ENCODE measurements around the gene SLC9A9.
"Not testable (repeated sequence)": the region's sequence is repeated elsewhere in the genome, so short reads cannot be mapped to it uniquely, and the experiment has no call there.

SLC9A9 gene

DNA sequence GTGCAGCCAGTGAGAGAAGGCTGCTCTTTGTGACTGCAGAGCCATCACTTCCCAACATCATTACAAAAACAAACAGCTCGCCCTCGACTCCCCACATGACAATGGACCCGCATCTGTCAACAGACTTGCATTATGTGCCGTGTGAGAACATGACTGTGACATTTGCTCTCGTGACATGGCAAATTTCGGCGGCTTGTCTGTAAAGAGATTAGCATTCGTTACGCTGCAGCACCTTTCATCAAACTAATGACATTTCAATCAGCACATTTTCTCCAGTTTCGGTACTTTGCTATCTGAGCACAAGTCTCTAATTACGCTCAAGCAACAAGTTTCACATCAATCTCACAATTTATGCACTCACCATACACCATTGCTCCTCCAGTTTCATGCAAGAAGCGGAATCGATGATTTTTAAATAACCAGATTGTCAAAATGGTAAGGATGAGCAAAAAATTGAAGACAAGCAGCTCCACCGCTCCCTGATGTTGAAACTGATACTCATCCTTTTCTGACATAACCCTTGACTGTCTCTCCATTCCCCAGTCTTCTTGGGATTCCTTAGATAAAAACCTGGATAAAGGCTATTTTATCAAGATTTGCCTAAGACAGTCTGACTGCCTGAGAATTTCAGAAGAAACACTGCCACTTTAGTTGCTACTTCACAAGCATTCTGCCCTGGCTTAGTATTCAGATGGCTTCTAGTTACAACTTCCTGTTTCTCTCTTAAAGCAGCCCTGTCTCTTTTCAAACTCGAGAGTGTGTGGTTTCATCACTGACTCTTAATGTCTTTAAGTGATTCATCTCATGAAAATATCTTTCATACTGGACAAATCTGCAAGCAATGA is at the start of gene SLC9A9:
Gene SLC9A9, minus strand, starts transcription at position 682 of the 845 bp plus-strand sequence. Its CDS starts 146 bp downstream, at position 536.
- DNase-seq (ENCODE audit: low read depth): no peak

DNA sequence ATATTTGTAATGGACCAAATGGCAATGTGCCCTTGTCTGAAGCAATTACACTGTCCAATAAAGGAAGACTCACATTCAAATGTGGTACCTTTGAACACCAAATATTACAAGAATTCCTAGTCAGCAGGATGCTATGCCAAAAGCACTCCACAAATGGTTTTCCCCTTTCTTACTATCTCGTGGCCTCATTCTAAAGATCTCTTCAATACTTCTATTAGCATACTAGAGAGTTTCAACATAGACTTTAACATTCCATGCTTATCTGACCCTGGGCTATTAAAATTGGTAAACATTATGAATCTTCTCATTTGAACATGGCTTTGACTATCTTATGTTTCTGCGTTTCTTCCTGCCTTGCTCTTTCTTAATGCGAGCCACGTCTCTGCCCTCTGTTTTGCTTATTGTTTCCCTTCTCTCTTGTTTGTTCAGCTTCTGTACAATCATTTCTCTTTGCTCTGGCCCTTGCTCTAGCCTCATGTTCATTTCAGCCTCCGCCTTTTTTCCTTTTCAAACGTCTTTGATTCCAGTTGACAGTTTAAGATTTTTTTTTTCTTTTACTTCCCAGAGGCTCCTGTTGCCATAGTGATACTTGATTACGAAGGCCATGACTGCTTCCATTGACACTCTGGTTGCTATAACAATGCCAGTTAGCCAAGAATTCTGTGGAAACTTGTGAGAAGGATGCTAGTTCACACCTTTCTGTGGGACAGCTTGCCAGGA is 49.5 kb upstream of the SLC9A9 start:
- no peak for DNase-seq (ENCODE audit: low read depth)

DNA sequence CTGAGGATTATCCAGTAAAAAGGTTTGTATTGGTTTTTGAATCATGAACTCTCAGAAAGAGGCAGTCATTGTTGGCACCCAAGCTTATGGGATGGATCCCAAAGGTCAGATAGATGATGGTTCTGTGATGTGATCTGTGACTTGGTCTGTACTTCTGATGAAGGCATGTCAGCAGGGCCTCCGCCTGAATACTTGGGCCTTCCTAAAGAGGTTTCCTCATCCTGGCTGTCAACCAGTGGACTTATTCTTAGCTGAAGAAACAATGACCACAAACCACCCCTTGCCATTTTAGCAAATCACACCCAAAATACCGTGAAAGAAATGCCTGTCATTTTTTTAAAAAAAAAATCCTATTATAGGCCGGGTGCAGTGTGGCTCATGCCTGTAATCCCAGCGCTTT is 48.2 kb upstream of the SLC9A9 start:
- DNase-seq (ENCODE audit: low read depth): no peak

DNA sequence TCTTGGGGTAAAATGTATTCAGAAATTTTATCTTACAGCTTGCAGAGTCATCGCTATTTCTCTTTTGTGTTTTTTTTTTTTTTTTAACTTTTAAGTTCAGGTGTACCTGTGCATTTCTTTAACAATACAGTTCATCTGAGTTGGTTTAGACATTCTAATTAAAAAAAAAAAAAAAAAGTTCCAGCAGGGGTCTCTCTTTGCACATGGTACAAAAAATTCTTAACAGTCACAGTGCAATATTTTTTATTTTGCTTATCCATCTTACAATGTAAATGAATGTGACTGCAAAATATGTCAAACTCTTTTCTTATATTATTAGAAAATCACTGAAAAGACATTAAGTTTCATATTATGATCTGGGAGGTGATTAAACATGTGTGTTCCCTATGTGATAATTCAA is 47.5 kb upstream of the SLC9A9 start:
- DNase-seq (ENCODE audit: low read depth): no peak

DNA sequence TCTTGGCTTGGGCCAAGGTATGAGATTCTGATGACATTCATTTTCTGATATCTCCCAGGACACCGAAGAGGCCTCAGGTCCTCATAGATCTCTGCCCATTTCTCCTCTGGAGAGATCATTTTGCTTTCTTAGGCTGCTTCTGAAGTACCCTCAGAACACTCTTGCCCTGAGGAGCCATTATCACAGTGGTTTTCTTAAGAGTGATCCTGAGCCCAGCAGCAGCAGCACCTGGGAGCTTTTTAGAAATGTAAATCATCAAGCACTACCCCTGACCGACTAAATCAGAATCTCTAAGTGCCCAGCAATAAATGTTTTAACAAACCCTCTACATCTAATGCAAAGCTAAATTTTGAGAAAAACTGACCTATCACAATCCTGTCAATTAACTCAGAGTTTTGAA is 40.6 kb upstream of the SLC9A9 start:
- no peak for DNase-seq (ENCODE audit: low read depth)

DNA sequence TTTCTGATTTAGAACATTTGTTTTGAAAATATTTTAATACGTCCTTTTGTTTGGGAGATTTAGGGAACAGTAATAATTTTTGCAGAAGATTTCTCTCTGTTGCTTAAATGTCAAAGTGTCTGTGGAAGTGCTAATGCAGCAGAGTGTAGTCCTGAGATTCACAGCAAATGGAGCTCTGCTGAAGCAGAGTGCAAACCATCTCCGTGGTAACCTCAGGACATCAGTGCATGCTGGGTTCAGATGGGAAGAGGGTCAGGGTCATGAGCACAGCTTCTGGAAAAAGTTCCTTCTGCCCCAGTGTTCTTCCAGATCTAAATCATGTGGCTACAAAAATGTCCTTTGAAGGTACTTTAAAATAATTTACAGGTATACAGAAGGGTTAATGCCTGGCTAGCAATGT is 39.9 kb upstream of the SLC9A9 start:
- no peak for DNase-seq (ENCODE audit: low read depth)

DNA sequence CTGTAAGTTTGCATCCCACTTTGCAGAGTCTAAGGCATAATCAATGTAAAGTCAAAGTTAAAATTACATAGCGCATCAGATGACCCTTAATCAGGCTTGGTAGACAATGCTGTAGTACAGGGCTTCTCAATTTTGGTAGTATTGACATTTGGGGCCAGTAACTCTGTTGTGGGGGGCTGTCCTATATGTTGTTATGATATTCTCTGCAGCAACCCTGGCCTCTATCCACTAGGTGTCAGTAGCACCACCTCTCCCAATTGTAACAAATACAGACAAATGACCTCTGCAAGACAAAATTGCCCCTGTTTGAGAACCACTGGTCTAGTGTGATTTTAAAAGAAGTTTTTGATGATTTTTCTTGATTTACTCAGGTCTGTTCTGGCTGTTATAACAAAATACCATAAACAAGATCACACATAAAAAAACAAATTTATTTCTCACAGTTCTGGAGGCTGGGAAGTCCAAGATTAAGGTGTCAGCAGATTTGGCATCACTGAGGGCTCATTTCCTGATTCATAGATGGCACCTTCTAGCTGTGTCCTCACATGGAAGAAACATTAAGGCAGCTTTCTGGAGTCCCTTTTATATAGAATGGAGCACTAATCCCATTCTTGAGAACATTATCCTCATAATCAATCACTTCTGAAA is 37.6 kb upstream of the SLC9A9 start:
- no peak for DNase-seq (ENCODE audit: low read depth)

DNA sequence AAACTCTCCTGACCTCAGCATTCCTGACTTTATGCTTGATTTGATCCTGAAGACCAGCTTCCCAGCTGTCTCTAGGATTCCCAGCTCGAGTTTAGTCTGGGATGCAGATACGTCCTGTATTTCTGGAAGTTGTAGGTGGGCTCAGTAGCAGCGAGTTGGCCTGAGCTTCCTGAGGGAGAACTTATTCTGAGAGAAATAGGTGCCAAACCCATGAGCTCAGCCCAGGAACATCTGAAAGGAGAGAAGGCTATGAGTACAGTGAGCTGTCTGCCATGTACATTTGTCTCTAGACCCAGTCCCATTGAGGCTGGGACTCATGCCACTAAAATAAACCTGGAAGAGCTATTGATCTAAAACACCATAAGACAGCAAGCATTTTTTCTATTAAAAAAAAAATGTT is 36.6 kb upstream of the SLC9A9 start:
- no peak for DNase-seq (ENCODE audit: low read depth)

DNA sequence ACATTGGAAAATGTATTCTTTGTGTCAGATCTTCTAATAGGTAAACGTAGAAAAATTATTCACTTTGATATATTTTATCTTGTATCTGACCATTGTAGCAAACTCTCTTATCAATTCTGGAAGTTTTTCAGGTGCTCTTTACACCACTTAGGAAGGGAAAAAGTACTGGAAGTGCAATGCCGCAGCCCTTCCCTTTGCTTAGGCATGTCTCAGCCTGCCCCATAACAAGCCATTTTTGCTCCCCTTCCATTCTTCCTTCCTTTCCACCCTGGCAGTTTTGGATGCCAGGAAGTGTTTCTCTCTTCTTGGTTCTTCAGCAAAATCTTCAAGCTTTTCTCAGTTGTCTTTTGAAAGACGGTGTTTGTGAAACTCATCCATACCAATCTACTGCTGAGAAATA is 34.9 kb upstream of the SLC9A9 start:
- DNase-seq (ENCODE audit: low read depth): no peak

DNA sequence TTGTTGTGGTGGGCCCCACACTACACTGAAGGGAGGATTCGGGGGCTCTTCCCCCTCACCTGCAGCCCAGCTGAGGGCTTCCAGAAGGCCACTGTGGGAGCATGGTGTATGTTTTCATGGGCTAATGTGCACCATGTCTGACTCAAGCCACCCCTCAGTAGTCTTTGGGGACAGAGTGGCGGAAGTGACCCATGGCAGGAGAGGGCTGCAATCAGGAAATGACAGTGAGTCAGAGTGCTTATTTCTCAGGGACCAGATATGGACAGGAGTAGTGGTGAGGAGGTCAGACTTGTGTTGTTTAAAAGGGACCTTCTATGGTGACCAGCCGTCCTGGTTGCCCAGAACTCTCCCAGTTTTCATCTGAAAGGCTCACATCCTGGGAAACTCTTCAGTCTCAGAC is 32.8 kb upstream of the SLC9A9 start:
- no peak for DNase-seq (ENCODE audit: low read depth)

DNA sequence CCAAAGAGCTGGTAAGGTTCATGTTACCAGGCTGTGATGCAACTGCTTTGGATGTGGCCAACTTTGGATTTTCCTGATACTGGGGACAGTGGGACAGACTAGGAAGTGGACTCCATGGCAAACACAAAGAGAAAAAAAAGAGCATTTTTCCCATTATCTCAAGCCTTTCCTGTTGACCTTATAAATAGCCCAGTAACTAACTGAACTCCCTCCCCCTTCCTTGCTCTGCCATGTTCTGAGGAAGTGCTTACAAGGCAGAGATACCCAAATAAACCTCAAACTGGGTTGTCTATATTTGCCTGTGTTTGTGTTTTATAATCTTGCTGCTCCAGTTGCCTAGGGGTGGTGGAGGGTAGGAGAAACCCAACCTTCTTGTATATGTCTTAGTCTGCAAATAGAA is 27.3 kb upstream of the SLC9A9 start:
- DNase-seq (ENCODE audit: low read depth): no peak

DNA sequence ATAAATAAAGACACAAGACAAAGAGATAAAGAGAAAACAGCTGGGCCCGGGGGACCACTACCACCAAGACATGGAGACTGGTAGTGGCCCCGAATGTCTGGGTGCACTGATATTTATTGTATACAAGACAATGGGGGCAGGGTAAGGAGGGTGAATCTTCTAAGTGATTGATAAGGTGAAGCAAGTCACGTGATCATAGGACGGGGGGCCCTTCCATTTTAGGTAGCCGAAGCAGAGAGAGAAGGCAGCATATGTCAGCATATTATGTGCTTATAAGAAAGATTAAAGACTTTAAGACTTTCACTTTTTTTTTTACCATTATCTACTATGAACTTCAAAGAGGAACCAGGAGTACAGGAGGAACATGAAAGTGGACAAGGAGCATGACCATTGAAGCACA is 25.3 kb upstream of the SLC9A9 start:
- not testable (repeated sequence) for DNase-seq (ENCODE audit: low read depth)

DNA sequence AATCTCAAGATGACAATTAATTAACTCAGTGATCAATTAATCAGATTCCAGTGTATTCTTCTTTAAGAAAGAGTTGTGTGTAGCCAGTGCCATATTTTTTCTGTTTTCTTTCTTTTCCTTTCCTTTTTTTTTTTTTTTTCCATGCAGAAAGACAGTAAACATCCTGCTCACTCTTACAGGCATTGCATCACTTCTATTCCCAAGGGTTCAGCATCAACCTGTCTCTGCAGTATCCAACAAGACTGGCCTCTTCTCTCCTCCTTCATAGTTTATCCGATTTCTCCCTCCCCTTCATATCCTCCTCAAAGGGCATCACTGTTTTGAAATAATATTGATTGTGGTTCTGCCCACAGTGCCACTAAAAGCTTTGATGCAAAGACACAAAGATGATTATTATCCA is 17.0 kb upstream of the SLC9A9 start:
- no peak for DNase-seq (ENCODE audit: low read depth)

DNA sequence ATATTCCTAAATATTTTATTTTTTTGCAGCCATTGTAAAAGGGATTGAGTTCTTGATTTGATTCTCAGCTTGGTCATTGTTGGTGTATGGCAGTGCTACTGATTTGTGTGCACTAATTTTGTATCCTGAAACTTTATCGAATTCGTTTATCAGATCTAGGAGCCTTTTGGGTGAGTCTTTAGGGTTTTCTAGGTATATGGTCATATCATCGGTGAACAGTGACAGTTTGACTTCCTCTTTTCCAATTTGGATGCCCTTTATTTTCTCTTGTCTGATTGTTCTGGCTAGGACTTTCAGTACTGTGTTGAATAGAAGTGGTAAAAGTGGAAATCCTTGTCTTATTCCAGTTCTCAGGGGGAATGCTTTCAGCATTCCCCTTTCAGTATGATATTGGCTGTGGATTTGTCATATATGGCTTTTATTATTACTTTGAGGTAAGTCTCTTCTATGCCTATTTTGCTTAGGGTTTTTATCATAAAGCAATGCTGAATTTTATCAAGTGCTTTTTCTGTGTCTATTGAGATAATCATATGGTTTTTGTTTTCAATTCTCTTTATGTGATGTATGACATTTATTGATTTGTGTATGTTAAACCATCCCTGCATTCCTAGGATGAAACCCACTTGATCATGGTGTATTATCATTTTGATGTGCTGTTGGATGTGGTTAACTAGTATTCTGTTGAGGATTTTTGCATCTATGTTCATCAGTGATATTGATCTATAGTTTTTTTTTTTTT is 11.4 kb upstream of the SLC9A9 start:
- DNase-seq (ENCODE audit: low read depth): no peak

DNA sequence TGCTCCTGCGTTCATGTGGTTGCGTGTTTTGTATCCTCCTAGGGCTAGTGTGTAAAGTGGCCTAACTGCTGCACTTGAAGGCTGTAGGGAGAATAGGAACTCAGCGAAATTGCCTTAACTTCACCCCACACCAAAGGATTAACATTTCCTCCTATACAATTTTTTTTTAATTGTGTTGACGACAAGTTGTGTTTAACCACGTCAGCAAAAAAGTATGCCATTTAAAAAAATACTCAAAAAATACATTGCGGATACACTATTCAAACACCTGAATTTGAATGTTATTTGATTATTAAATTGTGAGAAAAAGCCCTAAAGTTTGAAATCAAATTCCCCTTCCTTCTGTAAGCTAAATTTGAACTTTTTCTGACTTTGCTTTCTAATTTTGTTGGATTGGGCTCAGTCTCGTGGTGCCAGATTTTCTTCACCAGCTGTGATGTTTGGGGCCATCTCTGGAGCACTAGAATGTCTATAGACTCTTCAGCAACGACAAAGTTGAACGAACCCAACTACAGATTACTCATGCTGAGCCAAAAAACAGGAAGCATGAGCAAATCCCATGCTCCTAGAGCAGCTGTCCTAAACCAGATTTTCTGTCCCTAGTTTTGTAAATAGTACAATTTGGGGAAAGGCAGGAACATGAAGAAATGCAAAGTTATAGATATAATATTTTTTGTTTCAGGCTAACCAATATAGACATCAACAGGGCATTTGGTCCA is 8.1 kb upstream of the SLC9A9 start:
- no peak for DNase-seq (ENCODE audit: low read depth)

DNA sequence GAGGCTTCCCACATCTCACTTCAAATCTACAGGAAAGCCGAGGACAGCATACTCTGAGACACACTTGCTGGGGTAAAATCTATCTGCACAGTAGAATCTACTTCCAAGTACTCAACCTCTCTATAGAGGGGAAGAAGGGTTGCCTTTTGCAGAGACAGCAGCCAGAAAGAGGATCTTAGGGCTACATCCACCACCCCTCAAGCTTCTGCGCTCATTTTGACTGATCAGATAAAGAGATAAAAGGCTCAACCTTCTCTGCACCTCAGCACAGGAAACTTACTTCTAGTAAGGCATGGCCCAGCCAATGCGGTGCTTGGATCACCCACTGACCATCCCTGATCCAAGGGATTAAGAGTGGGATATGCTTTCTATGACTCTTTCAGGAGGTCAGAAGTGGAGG is 6.9 kb upstream of the SLC9A9 start:
- DNase-seq (ENCODE audit: low read depth): no peak

DNA sequence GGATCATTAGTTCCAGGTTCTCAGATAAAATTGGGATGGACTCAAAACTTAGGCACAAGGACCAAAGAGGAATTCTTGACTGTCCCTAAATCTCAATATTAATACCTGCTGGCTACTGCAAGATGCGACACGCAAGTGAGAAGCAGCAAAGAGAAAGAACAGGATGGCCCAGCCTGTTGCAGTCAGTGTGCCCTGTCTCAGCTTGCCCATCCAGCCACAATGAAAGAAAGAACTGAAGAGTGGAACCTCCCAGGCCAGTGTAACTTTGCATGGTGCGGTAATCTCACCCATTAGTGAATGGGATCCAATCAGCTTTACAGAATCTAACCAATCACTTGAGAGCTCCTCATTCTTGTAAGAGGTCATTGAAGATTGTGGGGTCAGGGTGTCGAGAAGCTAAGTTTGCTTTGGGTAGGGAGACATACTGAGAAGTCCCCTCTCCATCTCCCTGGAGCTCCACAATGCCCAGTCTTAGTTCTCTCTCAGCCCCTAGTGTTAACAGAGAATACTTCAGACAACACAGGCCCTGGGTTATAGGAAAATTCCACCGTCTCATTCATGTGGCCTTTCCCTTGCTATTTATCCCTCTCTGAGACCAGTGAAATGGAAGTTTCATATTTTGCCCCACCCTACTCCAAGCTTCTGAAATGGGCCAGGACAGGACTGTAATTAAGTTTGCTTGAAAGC is 3.2 kb upstream of the SLC9A9 start:
- DNase-seq (ENCODE audit: low read depth): no peak

DNA sequence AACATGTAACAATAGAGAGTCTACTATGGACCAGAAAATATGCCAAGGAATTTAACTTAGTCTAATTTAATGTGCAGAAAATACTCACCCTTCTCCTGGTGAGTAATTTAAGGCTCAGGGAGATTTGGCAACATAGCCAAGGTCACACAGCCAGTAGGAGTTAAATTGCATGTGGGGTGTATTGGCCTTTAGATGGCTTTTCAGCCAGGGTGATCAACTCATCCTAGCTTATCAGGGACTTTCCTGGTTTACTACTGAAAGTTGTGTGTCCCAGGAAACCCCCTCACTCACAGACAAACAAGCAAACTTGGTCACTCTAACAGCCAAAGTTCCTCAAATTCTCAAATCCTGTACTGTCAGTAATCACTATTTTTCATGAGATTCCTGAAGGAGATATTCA is 2.6 kb upstream of the SLC9A9 start:
- no peak for DNase-seq (ENCODE audit: low read depth)

DNA sequence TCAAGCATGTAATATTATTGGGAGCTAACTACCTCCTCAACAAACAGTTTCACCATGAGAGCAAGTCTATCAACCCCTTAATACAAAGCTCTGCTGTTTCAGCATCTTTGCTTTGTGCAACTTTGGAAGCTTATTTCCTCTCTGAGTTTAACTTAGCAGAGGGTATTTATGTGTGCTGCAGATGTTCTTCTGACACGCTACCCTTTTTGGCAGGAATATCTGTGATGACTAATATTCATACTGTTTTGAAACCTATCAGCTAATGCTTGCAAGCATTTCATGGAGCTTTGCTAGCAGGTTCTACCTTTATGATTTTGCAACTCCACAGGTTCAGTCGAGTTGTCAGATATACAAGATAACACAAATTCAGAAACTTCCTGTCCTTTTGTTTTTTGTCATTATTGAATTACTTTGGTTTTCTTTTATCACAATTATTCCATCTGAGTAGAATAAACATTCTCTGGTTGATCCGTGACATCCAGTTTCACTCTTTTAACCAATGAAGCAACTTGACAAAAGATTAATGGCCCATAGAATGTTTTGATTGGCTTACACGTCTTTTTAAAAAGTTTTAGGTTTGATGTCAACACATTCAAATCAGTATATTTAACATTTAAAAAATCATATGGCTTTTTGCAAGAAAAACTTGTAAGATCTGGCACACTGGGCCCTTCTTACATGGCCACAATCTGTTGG is 1.7 kb upstream of the SLC9A9 start:
- no peak for DNase-seq (ENCODE audit: low read depth)

DNA sequence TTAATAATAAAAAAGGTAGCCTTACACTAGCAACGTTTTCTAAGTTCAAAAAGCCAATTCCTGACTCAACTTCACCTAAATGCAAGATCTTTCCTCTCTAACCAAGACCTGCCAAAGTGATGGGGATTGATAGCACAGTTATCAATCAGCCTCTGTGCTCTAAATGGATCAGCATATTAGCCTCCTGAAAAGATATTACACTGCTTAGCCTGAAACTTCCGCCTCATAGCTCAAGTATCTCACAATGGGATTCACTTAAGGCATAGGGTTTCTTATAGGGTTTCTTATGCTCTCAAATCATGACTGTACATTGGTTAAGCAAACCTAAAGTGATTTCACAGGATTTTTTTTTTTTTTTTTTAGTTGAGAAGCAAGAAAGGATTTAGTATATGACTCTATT is 436 bp upstream of the SLC9A9 start:
- DNase-seq (ENCODE audit: low read depth): no peak

DNA sequence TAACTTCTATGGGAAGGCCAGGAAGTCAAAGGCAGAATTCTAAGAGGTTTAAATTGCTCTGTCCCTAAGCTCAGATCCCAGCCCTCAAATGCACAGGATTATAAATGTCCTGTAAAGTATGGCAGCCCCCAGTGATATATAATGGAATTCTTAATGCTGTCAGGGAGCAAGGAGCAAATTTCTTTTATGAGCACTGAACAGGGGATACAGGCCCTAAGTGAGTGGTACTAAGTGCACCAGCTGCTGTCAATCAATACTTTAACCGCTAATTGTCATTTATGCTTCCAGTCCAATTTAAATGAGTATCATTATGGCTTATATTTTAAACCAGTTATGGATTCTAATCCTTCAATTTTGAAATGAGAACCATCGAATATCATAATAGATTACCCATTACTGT is 4.7 kb downstream of the SLC9A9 start:
- DNase-seq (ENCODE audit: low read depth): no peak

All from stimulated activated CD8-positive, alpha-beta memory T cell treated with anti-CD3 and anti-CD28 coated beads, Interleukin-4, amount 100 ng/mL, for 24 hours (primary cell).